SH-SY5Y (cell line): Measurements from ENCODE around the gene SSC5D.

ENCODE experiments used
- GATA2 ChIP-seq: IDR thresholded peaks from 2 replicates; pipeline ENCODE4 v1.6.1; 2011; ENCODE audit warnings: mild to moderate bottlenecking, low read depth, low read length
- GATA3 ChIP-seq: IDR thresholded peaks from 2 replicates; pipeline ENCODE4 v1.6.1; 2011; ENCODE audit warnings: low read depth, mild to moderate bottlenecking, low read length, moderate library complexity

- no peak for TF ChIP-seq GATA3
- no peak for TF ChIP-seq GATA2
These were observed 66.1 kb downstream of the SSC5D start for GRCh38 chr19:55554302-55554701.
